HepG2 (cell line): ENCODE results near the gene NOL4L. TPM values are rescaled to one million over a fixed set of nuclear protein-coding genes. Genes with fewer than 3 reads are reported as not detected.

Experiments used
- ERF ChIP-seq: IDR thresholded peaks from 2 replicates; pipeline ENCODE4 v1.6.1; 2018; ENCODE audit warnings: missing biosample characterization, missing genetic modification reagents
- FIP1L1 ChIP-seq: fragments of 200-400 bp; formaldehyde crosslinking; IDR thresholded peaks from 2 replicates; pipeline ENCODE4 v1.6.1; 2018; ENCODE audit warnings: low read depth, mild to moderate bottlenecking, low read length, moderate library complexity, borderline replicate concordance; ENCODE audit not compliant: insufficient read depth
- FOXK1 ChIP-seq: sonication (generic); formaldehyde crosslinking; IDR thresholded peaks from 2 replicates; pipeline ENCODE4 v1.4.0; 2020; ENCODE audit warnings: low read depth, missing genetic modification reagents, borderline replicate concordance
- FOXO4 ChIP-seq: sonication (generic); formaldehyde crosslinking; conservative IDR thresholded peaks from 2 replicates; pipeline ENCODE4 v1.8.1; 2023; ENCODE audit warnings: missing genetic modification reagents
- HHEX ChIP-seq: IDR thresholded peaks from 2 replicates; pipeline ENCODE4 v1.6.1; 2016; ENCODE audit warnings: control low read depth
- MXD4 ChIP-seq: IDR thresholded peaks from 2 replicates; pipeline ENCODE4 v1.6.1; 2016; ENCODE audit warnings: mild to moderate bottlenecking, missing biosample characterization, missing genetic modification reagents
- NFE2L1 ChIP-seq: sonication (generic); formaldehyde crosslinking; IDR thresholded peaks from 2 replicates; pipeline ENCODE4 v1.4.0; 2020; ENCODE audit warnings: missing genetic modification reagents, mild to moderate bottlenecking, borderline replicate concordance
- SMAD1 ChIP-seq: sonication (generic); formaldehyde crosslinking; IDR thresholded peaks from 2 replicates; pipeline ENCODE4 v1.4.0; 2020; ENCODE audit warnings: missing genetic modification reagents, low read depth, mild to moderate bottlenecking, borderline replicate concordance
- TAF1 ChIP-seq: sonication (generic); formaldehyde crosslinking; IDR thresholded peaks from 2 replicates; pipeline ENCODE4 v1.4.0; 2020; ENCODE audit warnings: missing genetic modification reagents
- ZFP41 ChIP-seq: sonication (generic); formaldehyde crosslinking; IDR thresholded peaks from 2 replicates; pipeline ENCODE4 v1.4.0; 2020; ENCODE audit warnings: mild to moderate bottlenecking, missing genetic modification reagents, borderline replicate concordance
- ZMYM4 ChIP-seq: sonication (generic); formaldehyde crosslinking; IDR thresholded peaks from 2 replicates; pipeline ENCODE4 v1.8.1; 2023; ENCODE audit warnings: mild to moderate bottlenecking, missing genetic modification reagents
- ZNF674 ChIP-seq: sonication (generic); formaldehyde crosslinking; IDR thresholded peaks from 2 replicates; pipeline ENCODE4 v1.5.0; 2020; ENCODE audit warnings: low read depth, mild to moderate bottlenecking, missing genetic modification reagents
- polyA plus RNA-seq, 8 experiments: library from polyadenylated mRNA; depleted of rRNA in 3 of 8; stranded (reverse) in 7 of 8; unstranded in 1 of 8; fragments of >200 nt; fragmentation: Illumina TruSeq in 4 of 8; extraction: Trizol in 4 of 8; gene quantifications; 2 replicates each; pipeline versions ENCODE4 v1.2.1 to v1.2.3, GENCODE V29; 2011 to 2016; ENCODE audit warnings: low read depth in 4 of 8, missing spikeins in 1 of 8, mixed read lengths in 1 of 8; ENCODE audit not compliant: insufficient read depth in 1 of 8
- total RNA-seq, 5 experiments: library from RNA; depleted of rRNA; stranded (reverse); fragments of >200 nt; fragmentation: Illumina TruSeq; extraction: Trizol; gene quantifications; 2 replicates each; pipeline ENCODE4 v1.2.3, GENCODE V29; 2016; ENCODE audit warnings: low read depth in 1 of 5
- TF ChIP-seq, protein P1 (sequence below): sonication (generic); formaldehyde crosslinking; IDR thresholded peaks from 2 replicates; pipeline ENCODE4 v1.4.0; 2020; ENCODE audit warnings: missing genetic modification reagents
- TF ChIP-seq, protein P2 (sequence below): sonication (generic); formaldehyde crosslinking; IDR thresholded peaks from 2 replicates; pipeline ENCODE4 v1.4.0; 2020; ENCODE audit warnings: missing genetic modification reagents
- TF ChIP-seq, protein P3 (sequence below): sonication (generic); formaldehyde crosslinking; IDR thresholded peaks from 2 replicates; pipeline ENCODE4 v1.4.0; 2020; ENCODE audit warnings: missing genetic modification reagents, mild to moderate bottlenecking, borderline replicate concordance
- TF ChIP-seq, protein P4 (sequence below): sonication (generic); formaldehyde crosslinking; IDR thresholded peaks from 2 replicates; pipeline ENCODE4 v1.4.0; 2020; ENCODE audit warnings: mild to moderate bottlenecking, missing genetic modification reagents
- TF ChIP-seq, protein P5 (sequence below), 2 experiments: IDR thresholded peaks; 2 replicates each; pipeline ENCODE4 v1.6.1; 2011 to 2012; ENCODE audit warnings: low read length in 2 of 2, borderline replicate concordance in 1 of 2, low read depth in 1 of 2, mild to moderate bottlenecking in 1 of 2, moderate library complexity in 1 of 2

Gene NOL4L
- total and polyA plus RNA-seq, 2 of the 13 experiments (the other 11 are each of a cell fraction or from before 2014, with no cell fraction given), result 16.6 to 35.4 TPM

DNA sequence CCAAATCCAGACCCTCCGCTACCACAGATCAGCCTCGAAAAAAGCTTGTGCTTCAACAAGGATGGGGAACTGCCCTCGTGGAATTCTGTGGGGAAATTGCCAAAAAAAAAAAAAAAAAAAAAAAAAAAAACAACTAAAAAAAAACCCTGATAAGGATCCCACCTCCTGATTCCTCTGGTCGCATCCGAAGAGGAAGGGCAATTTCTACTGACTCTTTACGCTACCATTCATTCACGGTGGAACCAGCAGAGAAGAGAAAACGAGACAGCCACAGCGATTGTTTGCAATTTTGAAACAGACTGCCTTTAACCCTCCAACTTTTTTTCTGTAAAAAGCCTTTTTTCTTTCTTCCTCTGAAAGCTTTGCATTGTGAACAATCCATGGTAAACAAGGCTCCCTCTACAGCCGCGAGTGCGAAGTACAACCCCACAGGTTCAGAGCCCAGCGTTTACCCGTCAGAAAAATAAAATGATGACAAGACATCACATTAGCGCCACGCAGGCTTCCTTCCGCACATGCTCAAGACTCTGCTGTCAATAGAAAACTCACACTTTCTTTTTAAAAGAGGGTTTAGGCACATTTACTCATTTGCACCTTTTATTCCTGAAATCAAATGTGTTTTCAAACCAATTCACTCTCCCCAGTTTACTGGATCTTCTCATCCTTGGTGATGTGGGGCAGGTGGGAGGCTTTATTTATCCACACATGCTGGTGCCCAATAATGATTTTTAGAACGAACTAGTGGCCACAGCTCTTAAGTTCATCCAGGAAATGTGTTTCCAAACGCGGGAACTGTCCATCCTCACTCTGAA lies 100.0 kb downstream of the NOL4L start (continued):
- TF ChIP-seq, protein P1, sequence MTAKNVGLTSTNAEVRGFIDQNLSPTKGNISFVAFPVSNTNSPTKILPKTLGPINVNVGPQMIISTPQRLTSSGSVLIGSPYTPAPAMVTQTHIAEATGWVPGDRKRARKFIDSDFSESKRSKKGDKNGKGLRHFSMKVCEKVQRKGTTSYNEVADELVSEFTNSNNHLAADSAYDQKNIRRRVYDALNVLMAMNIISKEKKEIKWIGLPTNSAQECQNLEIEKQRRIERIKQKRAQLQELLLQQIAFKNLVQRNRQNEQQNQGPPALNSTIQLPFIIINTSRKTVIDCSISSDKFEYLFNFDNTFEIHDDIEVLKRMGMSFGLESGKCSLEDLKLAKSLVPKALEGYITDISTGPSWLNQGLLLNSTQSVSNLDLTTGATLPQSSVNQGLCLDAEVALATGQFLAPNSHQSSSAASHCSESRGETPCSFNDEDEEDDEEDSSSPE (CRISPR knock-in tag), result 0 out of 2 replicates have a peak, but pooled peaks have one; percentile 16
- TF ChIP-seq SMAD1 (CRISPR knock-in tag) (no peak), ZFP41 (CRISPR knock-in tag) (no peak), FIP1L1 (no peak), ZNF674 (CRISPR knock-in tag) (no peak), HHEX (CRISPR knock-in tag) (no peak), ZMYM4 (CRISPR knock-in tag) (no peak), TAF1 (0 out of 2 replicates have a peak, but pooled peaks have one; percentile 20), FOXO4 (no peak), FOXK1 (peak; percentile 94), ERF (CRISPR knock-in tag) (peak; percentile 61; the same call in 1 of the 2 replicates), MXD4 (CRISPR knock-in tag) (no peak; the same call in 1 of the 2 replicates), NFE2L1 (CRISPR knock-in tag) (no peak)
- TF ChIP-seq, protein P2, sequence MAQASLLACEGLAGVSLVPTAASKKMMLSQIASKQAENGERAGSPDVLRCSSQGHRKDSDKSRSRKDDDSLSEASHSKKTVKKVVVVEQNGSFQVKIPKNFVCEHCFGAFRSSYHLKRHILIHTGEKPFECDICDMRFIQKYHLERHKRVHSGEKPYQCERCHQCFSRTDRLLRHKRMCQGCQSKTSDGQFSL (CRISPR knock-in tag), result no peak; the same call in 1 of the 2 replicates
- TF ChIP-seq, protein P3, sequence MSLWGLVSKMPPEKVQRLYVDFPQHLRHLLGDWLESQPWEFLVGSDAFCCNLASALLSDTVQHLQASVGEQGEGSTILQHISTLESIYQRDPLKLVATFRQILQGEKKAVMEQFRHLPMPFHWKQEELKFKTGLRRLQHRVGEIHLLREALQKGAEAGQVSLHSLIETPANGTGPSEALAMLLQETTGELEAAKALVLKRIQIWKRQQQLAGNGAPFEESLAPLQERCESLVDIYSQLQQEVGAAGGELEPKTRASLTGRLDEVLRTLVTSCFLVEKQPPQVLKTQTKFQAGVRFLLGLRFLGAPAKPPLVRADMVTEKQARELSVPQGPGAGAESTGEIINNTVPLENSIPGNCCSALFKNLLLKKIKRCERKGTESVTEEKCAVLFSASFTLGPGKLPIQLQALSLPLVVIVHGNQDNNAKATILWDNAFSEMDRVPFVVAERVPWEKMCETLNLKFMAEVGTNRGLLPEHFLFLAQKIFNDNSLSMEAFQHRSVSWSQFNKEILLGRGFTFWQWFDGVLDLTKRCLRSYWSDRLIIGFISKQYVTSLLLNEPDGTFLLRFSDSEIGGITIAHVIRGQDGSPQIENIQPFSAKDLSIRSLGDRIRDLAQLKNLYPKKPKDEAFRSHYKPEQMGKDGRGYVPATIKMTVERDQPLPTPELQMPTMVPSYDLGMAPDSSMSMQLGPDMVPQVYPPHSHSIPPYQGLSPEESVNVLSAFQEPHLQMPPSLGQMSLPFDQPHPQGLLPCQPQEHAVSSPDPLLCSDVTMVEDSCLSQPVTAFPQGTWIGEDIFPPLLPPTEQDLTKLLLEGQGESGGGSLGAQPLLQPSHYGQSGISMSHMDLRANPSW (CRISPR knock-in tag), result peak; percentile 34; the same call in 1 of the 2 replicates
- TF ChIP-seq, protein P4, sequence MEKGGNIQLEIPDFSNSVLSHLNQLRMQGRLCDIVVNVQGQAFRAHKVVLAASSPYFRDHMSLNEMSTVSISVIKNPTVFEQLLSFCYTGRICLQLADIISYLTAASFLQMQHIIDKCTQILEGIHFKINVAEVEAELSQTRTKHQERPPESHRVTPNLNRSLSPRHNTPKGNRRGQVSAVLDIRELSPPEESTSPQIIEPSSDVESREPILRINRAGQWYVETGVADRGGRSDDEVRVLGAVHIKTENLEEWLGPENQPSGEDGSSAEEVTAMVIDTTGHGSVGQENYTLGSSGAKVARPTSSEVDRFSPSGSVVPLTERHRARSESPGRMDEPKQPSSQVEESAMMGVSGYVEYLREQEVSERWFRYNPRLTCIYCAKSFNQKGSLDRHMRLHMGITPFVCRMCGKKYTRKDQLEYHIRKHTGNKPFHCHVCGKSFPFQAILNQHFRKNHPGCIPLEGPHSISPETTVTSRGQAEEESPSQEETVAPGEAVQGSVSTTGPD (CRISPR knock-in tag), result no peak
- TF ChIP-seq, protein P5, sequence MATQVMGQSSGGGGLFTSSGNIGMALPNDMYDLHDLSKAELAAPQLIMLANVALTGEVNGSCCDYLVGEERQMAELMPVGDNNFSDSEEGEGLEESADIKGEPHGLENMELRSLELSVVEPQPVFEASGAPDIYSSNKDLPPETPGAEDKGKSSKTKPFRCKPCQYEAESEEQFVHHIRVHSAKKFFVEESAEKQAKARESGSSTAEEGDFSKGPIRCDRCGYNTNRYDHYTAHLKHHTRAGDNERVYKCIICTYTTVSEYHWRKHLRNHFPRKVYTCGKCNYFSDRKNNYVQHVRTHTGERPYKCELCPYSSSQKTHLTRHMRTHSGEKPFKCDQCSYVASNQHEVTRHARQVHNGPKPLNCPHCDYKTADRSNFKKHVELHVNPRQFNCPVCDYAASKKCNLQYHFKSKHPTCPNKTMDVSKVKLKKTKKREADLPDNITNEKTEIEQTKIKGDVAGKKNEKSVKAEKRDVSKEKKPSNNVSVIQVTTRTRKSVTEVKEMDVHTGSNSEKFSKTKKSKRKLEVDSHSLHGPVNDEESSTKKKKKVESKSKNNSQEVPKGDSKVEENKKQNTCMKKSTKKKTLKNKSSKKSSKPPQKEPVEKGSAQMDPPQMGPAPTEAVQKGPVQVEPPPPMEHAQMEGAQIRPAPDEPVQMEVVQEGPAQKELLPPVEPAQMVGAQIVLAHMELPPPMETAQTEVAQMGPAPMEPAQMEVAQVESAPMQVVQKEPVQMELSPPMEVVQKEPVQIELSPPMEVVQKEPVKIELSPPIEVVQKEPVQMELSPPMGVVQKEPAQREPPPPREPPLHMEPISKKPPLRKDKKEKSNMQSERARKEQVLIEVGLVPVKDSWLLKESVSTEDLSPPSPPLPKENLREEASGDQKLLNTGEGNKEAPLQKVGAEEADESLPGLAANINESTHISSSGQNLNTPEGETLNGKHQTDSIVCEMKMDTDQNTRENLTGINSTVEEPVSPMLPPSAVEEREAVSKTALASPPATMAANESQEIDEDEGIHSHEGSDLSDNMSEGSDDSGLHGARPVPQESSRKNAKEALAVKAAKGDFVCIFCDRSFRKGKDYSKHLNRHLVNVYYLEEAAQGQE (IDR thresholded peaks at IDR 0.05; ENCODE audit: borderline replicate concordance in 1 of 2, low read depth in 1 of 2, low read length in 2 of 2), result no peak
